Astrocyte (in vitro differentiated cells and primary cell): Measurements from ENCODE around the gene PFDN2. TPM values are rescaled to one million over a fixed set of nuclear protein-coding genes. Genes with fewer than 3 reads are reported as not detected.

ENCODE experiments used
- DNase-seq: peaks from one replicate; pipeline ENCODE4 v3.0.0-alpha.2; 2010; ENCODE audit warnings: low read depth
- FAIRE-seq: peaks from 2 replicates; lab custom pipeline; 2011; peaks lifted over from hg19 to GRCh38; lab: Jason Lieb, UNC
- H2AFZ ChIP-seq: 2 replicates; pipeline ENCODE4 v1.6.0; 2012; ENCODE audit warnings: low read depth, low read length, inconsistent platforms
- H3K27ac ChIP-seq: 2 replicates; pipeline ENCODE4 v1.5.1; 2011; ENCODE audit warnings: low read depth, low read length, inconsistent platforms
- H3K27me3 ChIP-seq: 2 replicates; pipeline ENCODE4 v1.6.0; 2011; ENCODE audit warnings: low read length, inconsistent platforms; ENCODE audit not compliant: insufficient read depth
- H3K36me3 ChIP-seq: 2 replicates; pipeline ENCODE4 v1.5.1; 2011; ENCODE audit warnings: low read length, inconsistent platforms; ENCODE audit not compliant: insufficient read depth
- H3K4me1 ChIP-seq: 2 replicates; pipeline ENCODE4 v1.5.1; 2011; ENCODE audit warnings: low read length, inconsistent platforms; ENCODE audit not compliant: insufficient read depth
- H3K4me2 ChIP-seq: 2 replicates; pipeline ENCODE4 v1.6.0; 2012; ENCODE audit warnings: low read length, inconsistent platforms
- H3K4me3 ChIP-seq: 2 replicates; pipeline ENCODE4 v1.5.1; 2011; ENCODE audit warnings: low read depth, mild to moderate bottlenecking, low read length, inconsistent platforms; ENCODE audit not compliant: insufficient read depth
- H3K79me2 ChIP-seq: 2 replicates; pipeline ENCODE4 v1.6.0; 2012; ENCODE audit warnings: mild to moderate bottlenecking, low read length, inconsistent platforms; ENCODE audit not compliant: insufficient read depth
- H3K9ac ChIP-seq: 2 replicates; pipeline ENCODE4 v1.6.0; 2012; ENCODE audit warnings: mild to moderate bottlenecking, low read length, inconsistent platforms
- H3K9me3 ChIP-seq: 2 replicates; pipeline ENCODE4 v1.5.1; 2012; ENCODE audit warnings: low read depth, mild to moderate bottlenecking, low read length, inconsistent platforms; ENCODE audit not compliant: insufficient read depth
- H4K20me1 ChIP-seq: 2 replicates; pipeline ENCODE4 v1.6.0; 2012; ENCODE audit warnings: low read length, inconsistent platforms; ENCODE audit not compliant: insufficient read depth
- H3K27ac Mint-ChIP-seq: one replicate; pipeline ENCODE4 v1.8.0; 2021; ENCODE audit warnings: mild to moderate bottlenecking, mixed read lengths; ENCODE audit not compliant: unreplicated experiment
- H3K27me3 Mint-ChIP-seq: one replicate; pipeline ENCODE4 v1.8.0; 2021; ENCODE audit warnings: low read depth, mixed read lengths; ENCODE audit not compliant: unreplicated experiment
- H3K36me3 Mint-ChIP-seq: one replicate; pipeline ENCODE4 v1.8.0; 2021; ENCODE audit warnings: low read depth, mixed read lengths; ENCODE audit not compliant: unreplicated experiment
- H3K4me1 Mint-ChIP-seq: one replicate; pipeline ENCODE4 v1.8.0; 2021; ENCODE audit warnings: low read depth, mixed read lengths; ENCODE audit not compliant: unreplicated experiment
- H3K4me3 Mint-ChIP-seq: one replicate; pipeline ENCODE4 v1.8.0; 2021; ENCODE audit warnings: mild to moderate bottlenecking, moderate library complexity, mixed read lengths; ENCODE audit not compliant: unreplicated experiment
- H3K9me3 Mint-ChIP-seq: one replicate; pipeline ENCODE4 v1.8.0; 2021; ENCODE audit warnings: mild to moderate bottlenecking, mixed read lengths; ENCODE audit not compliant: unreplicated experiment
- CTCF ChIP-seq: IDR thresholded peaks from 2 replicates; pipeline ENCODE4 v1.5.1; 2011; ENCODE audit warnings: low read depth, mild to moderate bottlenecking, inconsistent platforms, low read length, moderate library complexity; ENCODE audit not compliant: insufficient read depth
- EZH2 ChIP-seq: IDR thresholded peaks from 2 replicates; pipeline ENCODE4 v1.6.1; 2012; ENCODE audit warnings: mild to moderate bottlenecking, low read length, inconsistent platforms; ENCODE audit not compliant: insufficient read depth
- total RNA-seq: library from RNA; stranded (reverse); gene quantifications from 2 replicates; pipeline ENCODE4 v1.2.1, GENCODE V29; 2021

Gene PFDN2
- total RNA-seq, 1 donor from 2014 or later = 111 TPM

GRCh38 chr1:161096530-161096929 lies 21.3 kb downstream of the PFDN2 start:
- Histone ChIP-seq H3K4me3 (no peak overlapping the region), H3K9ac (no peak overlapping the region), H3K9me3 (no peaks in the 10 kb centered on the region), H3K4me2 (no peak overlapping the region), H2AFZ (no peak overlapping the region), H3K27me3 (no peaks in the 10 kb centered on the region), H3K79me2 (no peaks in the 10 kb centered on the region), H4K20me1 (peaks cover 21% of the 10 kb centered on the region), H3K36me3 (peaks cover 8% of the 10 kb centered on the region), H3K4me1 (peaks cover 27% of the 10 kb centered on the region), H3K27ac (no peak overlapping the region)
- no peak for TF ChIP-seq EZH2
- TF ChIP-seq CTCF = no peak
- Mint-ChIP-seq H3K36me3 (no peaks in the 10 kb centered on the region), H3K9me3 (no peaks in the 10 kb centered on the region), H3K4me3 (no peak overlapping the region), H3K4me1 (peaks cover 38% of the 10 kb centered on the region), H3K27me3 (no peaks in the 10 kb centered on the region), H3K27ac (no peak overlapping the region)
- no peak for DNase-seq
- FAIRE-seq = no peak

- H3K4me3 Mint-ChIP-seq = no peak overlapping the region
- no peak overlapping the region for H2AFZ ChIP-seq
- H3K27ac Mint-ChIP-seq = no peak overlapping the region
- H3K36me3 ChIP-seq = peaks cover 5% of the 10 kb centered on the region
- no peak overlapping the region for H3K4me2 ChIP-seq
- no peaks in the 10 kb centered on the region for H3K27me3 ChIP-seq
- FAIRE-seq = no peak
- H3K4me3 ChIP-seq = no peak overlapping the region
- H3K9me3 Mint-ChIP-seq = no peaks in the 10 kb centered on the region
- H3K27ac ChIP-seq = no peak overlapping the region
- peaks cover 17% of the 10 kb centered on the region for H4K20me1 ChIP-seq
- no peak for DNase-seq
- no peak overlapping the region for H3K9ac ChIP-seq
- TF ChIP-seq EZH2 (no peak), CTCF (no peak)
- H3K4me1 Mint-ChIP-seq = peaks cover 38% of the 10 kb centered on the region
- no peaks in the 10 kb centered on the region for H3K79me2 ChIP-seq
- no peaks in the 10 kb centered on the region for H3K9me3 ChIP-seq
- H3K4me1 ChIP-seq = peaks cover 27% of the 10 kb centered on the region
- no peaks in the 10 kb centered on the region for H3K27me3 Mint-ChIP-seq
- no peaks in the 10 kb centered on the region for H3K36me3 Mint-ChIP-seq
These were observed 21.8 kb downstream of the PFDN2 start for GRCh38 chr1:161096015-161096414.

- H3K36me3 Mint-ChIP-seq = no peaks in the 10 kb centered on the region
- Histone ChIP-seq H3K36me3 (peaks cover 5% of the 10 kb centered on the region), H3K79me2 (no peaks in the 10 kb centered on the region), H3K9me3 (no peaks in the 10 kb centered on the region), H3K4me3 (no peak overlapping the region), H3K27ac (no peak overlapping the region), H4K20me1 (peaks cover 13% of the 10 kb centered on the region), H3K4me2 (no peak overlapping the region), H3K4me1 (peaks cover 27% of the 10 kb centered on the region), H2AFZ (no peak overlapping the region), H3K27me3 (no peaks in the 10 kb centered on the region), H3K9ac (no peak overlapping the region)
- DNase-seq = no peak
- no peak for FAIRE-seq
- peaks cover 38% of the 10 kb centered on the region for H3K4me1 Mint-ChIP-seq
- no peaks in the 10 kb centered on the region for H3K9me3 Mint-ChIP-seq
- H3K27me3 Mint-ChIP-seq = no peaks in the 10 kb centered on the region
- peak overlapping the region; percentile 63 for H3K27ac Mint-ChIP-seq
- peak overlapping the region; percentile 45 for H3K4me3 Mint-ChIP-seq
- TF ChIP-seq CTCF (no peak), EZH2 (no peak)
These were observed 22.6 kb downstream of the PFDN2 start for GRCh38 chr1:161095230-161095629.
